GM11168 (cell line): ENCODE measurements around the gene PAIP1.
"Not testable (repeated sequence)": the region's sequence is repeated elsewhere in the genome, so short reads cannot be mapped to it uniquely, and the experiment has no call there.

ENCODE experiments used
- in situ Hi-C: fragments of 300-500 bp; cut with MboI; formaldehyde crosslinking; loops from one replicate; pipeline ENCODE4 v1.12.0; 2022; ENCODE audit warnings: low sequenced_read_pairs; ENCODE audit not compliant: unreplicated experiment

The PAIP1 gene

GRCh38 chr5:43523662-43524072, 33.2 kb downstream of the PAIP1 start:
- in situ Hi-C loops, result no loop called here

- in situ Hi-C loops, result no loop called here
Measured at GRCh38 chr5:43520615-43521014, 36.3 kb downstream of the PAIP1 start.

GRCh38 chr5:43515678-43516048, 41.2 kb downstream of the PAIP1 start:
- in situ Hi-C loops, result no loop called here

- in situ Hi-C loops, result no loop called here
Measured at GRCh38 chr5:43514816-43515677, 41.8 kb downstream of the PAIP1 start, which contains the start of gene C5orf34. Gene C5orf34 (minus strand): TSS chr5:43515148. CDS start chr5:43509339, 5,809 bp downstream.

- in situ Hi-C loops, result no loop called here
Measured at GRCh38 chr5:43514471-43514815, 42.4 kb downstream of the PAIP1 start.

GRCh38 chr5:43514025-43514424, 42.9 kb downstream of the PAIP1 start:
- in situ Hi-C loops, result no loop called here

GRCh38 chr5:43511062-43511461, 45.8 kb downstream of the PAIP1 start:
- in situ Hi-C loops, result not testable (repeated sequence)

GRCh38 chr5:43498581-43498980, 58.3 kb downstream of the PAIP1 start:
- in situ Hi-C loops, result no loop called here

- in situ Hi-C loops, result no loop called here
Measured at GRCh38 chr5:43497311-43498104, 59.4 kb downstream of the PAIP1 start.

- in situ Hi-C loops, result no loop called here
Measured at GRCh38 chr5:43491326-43491725, 65.6 kb downstream of the PAIP1 start.

GRCh38 chr5:43486353-43486752, 70.5 kb downstream of the PAIP1 start:
- in situ Hi-C loops, result no loop called here

- in situ Hi-C loops, result no loop called here
Measured at GRCh38 chr5:43485406-43485805, 71.5 kb downstream of the PAIP1 start.

- in situ Hi-C loops, result no loop called here
Measured at GRCh38 chr5:43484106-43484849, 72.6 kb downstream of the PAIP1 start.

- in situ Hi-C loops, result no loop called here
Measured at GRCh38 chr5:43483298-43484105, 73.4 kb downstream of the PAIP1 start, which contains the start of gene TMEM267. Gene TMEM267 (minus strand): TSS chr5:43483865. CDS start chr5:43453969, 29,896 bp downstream.

GRCh38 chr5:43482490-43483297, 74.2 kb downstream of the PAIP1 start:
- in situ Hi-C loops, result no loop called here
